Upper lobe of left lung (tissue), 6 donors: ENCODE results near the gene ITGB1BP2. TPM values are rescaled to one million over a fixed set of nuclear protein-coding genes. Genes with fewer than 3 reads are reported as not detected.
"Not testable (repeated sequence)": the region's sequence is repeated elsewhere in the genome, so short reads cannot be mapped to it uniquely, and the experiment has no call there.

Experiments
- ATAC-seq, 2 donors: fragments of 200-7000 bp; cut with Tn5 transposase; one replicate each; pipeline ENCODE4 v1.9.1; 2022; ENCODE audit warnings: mild to moderate bottlenecking in 2 of 2, moderate library complexity in 2 of 2; ENCODE audit not compliant: low FRiP score in 2 of 2
- DNase-seq, 2 donors: peaks; one replicate each; pipeline ENCODE4 v3.0.0-alpha.2; 2019 to 2020
- H3K27ac ChIP-seq, 4 donors: fragments of 200-600 bp; sonication (generic); one replicate each; pipeline ENCODE4 v1.5.1; 2016 to 2019
- H3K27me3 ChIP-seq, 4 donors: fragments of 200-600 bp; sonication (generic); one replicate each; pipeline ENCODE4 v1.5.1; 2017 to 2019
- H3K36me3 ChIP-seq, 4 donors: fragments of 200-600 bp; sonication (generic); one replicate each; pipeline ENCODE4 v1.5.1; 2016 to 2019
- H3K4me1 ChIP-seq, 4 donors: fragments of 200-600 bp; sonication (generic); one replicate each; pipeline ENCODE4 v1.5.1; 2018 to 2019
- H3K4me3 ChIP-seq, 4 donors: fragments of 200-600 bp; sonication (generic); one replicate each; pipeline ENCODE4 v1.5.1; 2017 to 2019; ENCODE audit warnings: mild to moderate bottlenecking in 2 of 4, moderate library complexity in 1 of 4
- H3K9me3 ChIP-seq, 4 donors: fragments of 200-600 bp; sonication (generic); one replicate each; pipeline ENCODE4 v1.5.1; 2018 to 2019
- CTCF ChIP-seq, 6 experiments: fragments of 450-650 bp in 4 of 6; fragments of 200-600 bp in 2 of 6; sonication (generic) in 2 of 6; IDR thresholded peaks; one replicate each; pipeline ENCODE4 v1.5.1; 2016 to 2019; ENCODE audit warnings: antibody characterized with exemption in 6 of 6
- EP300 ChIP-seq, 4 donors: sonication (generic); formaldehyde crosslinking; IDR thresholded peaks; one replicate each; pipeline ENCODE4 v1.5.1; 2017; ENCODE audit warnings: antibody characterized with exemption in 4 of 4, control low read depth in 2 of 4
- POLR2A ChIP-seq, 4 donors: fragments of 450-650 bp; IDR thresholded peaks; one replicate each; pipeline ENCODE4 v1.5.1; 2016 to 2017; ENCODE audit warnings: antibody characterized with exemption in 4 of 4, mild to moderate bottlenecking in 2 of 4
- POLR2AphosphoS5 ChIP-seq, 2 donors: sonication (generic); formaldehyde crosslinking; IDR thresholded peaks; one replicate each; pipeline ENCODE4 v1.5.1; 2017; ENCODE audit warnings: antibody characterized with exemption in 2 of 2
- WGBS, 2 donors: methylation state at CpG; one replicate each; pipeline ENCODE4 v1.1.5; 2017 to 2018; 5-methylcytosine and 5-hydroxymethylcytosine counted together
- total RNA-seq, 6 donors: library from RNA; depleted of rRNA in 4 of 6; stranded (reverse); fragments of >200 nt in 4 of 6; gene quantifications; one replicate each; pipeline versions ENCODE4 v1.1.0 to v1.2.1, GENCODE V29; 2016 to 2021
- donor health status: DM: no; HTN: no; CAD: no; lungs with moderate emphysema.
- donor health status: DM: no; HTN: yes; CAD: no; lungs with severe emphysema.

The ITGB1BP2 gene
- total RNA-seq, 6 donors from 2014 or later, result 0.67 to 3.2 (median 1.6) TPM; not detected in 1

GRCh38 chrX:71256051-71256450 is 45.5 kb upstream of the ITGB1BP2 start:
- Histone ChIP-seq H3K4me1 (peaks cover 4 to 12% (median 10%) of the 10 kb centered on the region in 4 donors), H3K4me3 (no peak overlapping the region), H3K27ac (peak overlapping the region in 2 of 4 donors; percentile 89 to 90), H3K27me3 (peaks cover 0 to 7% (median 0%) of the 10 kb centered on the region in 4 donors), H3K9me3 (no peaks in the 10 kb centered on the region), H3K36me3 (no peaks in the 10 kb centered on the region)
- TF ChIP-seq EP300 (IDR thresholded peaks at IDR 0.05) (no peak), CTCF (IDR thresholded peaks at IDR 0.05) (no peak), POLR2AphosphoS5 (IDR thresholded peaks at IDR 0.05) (no peak), POLR2A (IDR thresholded peaks at IDR 0.05) (no peak)
- WGBS, 2 donors, result 73 to 88% methylated on average over 5 to 6 of the region's 6 CpGs
- DNase-seq, result no peak
- no peak for ATAC-seq

GRCh38 chrX:71256856-71257255 is 44.7 kb upstream of the ITGB1BP2 start:
- TF ChIP-seq CTCF (IDR thresholded peaks at IDR 0.05) (no peak), EP300 (IDR thresholded peaks at IDR 0.05) (no peak), POLR2AphosphoS5 (IDR thresholded peaks at IDR 0.05) (no peak), POLR2A (IDR thresholded peaks at IDR 0.05) (no peak)
- no peak for DNase-seq
- WGBS, 2 donors, result 93 to 97% methylated on average over 4 of the region's 4 CpGs

GRCh38 chrX:71268624-71269023 is 32.9 kb upstream of the ITGB1BP2 start:
- DNase-seq, H3K4me1 ChIP-seq, H3K27ac ChIP-seq, H3K36me3 ChIP-seq, H3K4me3 ChIP-seq, H3K27me3 ChIP-seq, ATAC-seq: not testable (repeated sequence)
- peaks cover 0 to 16% (median 0%) of the 10 kb centered on the region in 4 donors for H3K9me3 ChIP-seq

More at GRCh38 chrX:71256856-71257255, 44.7 kb upstream of the ITGB1BP2 start:
- peaks cover 0 to 7% (median 0%) of the 10 kb centered on the region in 4 donors for H3K27me3 ChIP-seq
- no peaks in the 10 kb centered on the region for H3K36me3 ChIP-seq
- peaks cover 4 to 10% (median 8%) of the 10 kb centered on the region in 4 donors for H3K4me1 ChIP-seq
- no peaks in the 10 kb centered on the region for H3K9me3 ChIP-seq
- no peak overlapping the region for H3K4me3 ChIP-seq
- ATAC-seq, result no peak
- no peak overlapping the region for H3K27ac ChIP-seq

GRCh38 chrX:71269801-71270395 is 31.7 kb upstream of the ITGB1BP2 start:
- H3K4me1 ChIP-seq, result no peaks in the 10 kb centered on the region
- 90% methylated on average over 18 of the region's 19 CpGs; no CpG with 5 or more reads in 1 of the 2 donors for WGBS, 2 donors
- no peak for DNase-seq

GRCh38 chrX:71272313-71272712 is 29.2 kb upstream of the ITGB1BP2 start:
- H3K4me3 ChIP-seq, H3K27me3 ChIP-seq, H3K27ac ChIP-seq, H3K36me3 ChIP-seq, H3K4me1 ChIP-seq, ATAC-seq, DNase-seq: not testable (repeated sequence)
- WGBS, 2 donors, result 80 to 96% methylated on average over 2 of the region's 2 CpGs
- peaks cover 0 to 16% (median 0%) of the 10 kb centered on the region in 4 donors for H3K9me3 ChIP-seq

More at GRCh38 chrX:71269801-71270395, 31.7 kb upstream of the ITGB1BP2 start:
- TF ChIP-seq EP300 (IDR thresholded peaks at IDR 0.05) (no peak), POLR2AphosphoS5 (IDR thresholded peaks at IDR 0.05) (no peak), CTCF (IDR thresholded peaks at IDR 0.05) (no peak), POLR2A (IDR thresholded peaks at IDR 0.05) (no peak)
- peaks cover 0 to 16% (median 0%) of the 10 kb centered on the region in 4 donors for H3K9me3 ChIP-seq
- no peaks in the 10 kb centered on the region for H3K27me3 ChIP-seq
- no peak overlapping the region for H3K4me3 ChIP-seq
- H3K27ac ChIP-seq, result no peak overlapping the region
- H3K36me3 ChIP-seq, result no peaks in the 10 kb centered on the region
- ATAC-seq, result no peak

- H3K36me3 ChIP-seq, H3K27me3 ChIP-seq, DNase-seq, H3K27ac ChIP-seq, H3K4me3 ChIP-seq, ATAC-seq, H3K4me1 ChIP-seq: not testable (repeated sequence)
- peaks cover 0 to 12% (median 0%) of the 10 kb centered on the region in 4 donors for H3K9me3 ChIP-seq
- 90 to 100% methylated on average over 8 to 11 of the region's 11 CpGs for WGBS, 2 donors
These were observed 20.2 kb upstream of the ITGB1BP2 start for GRCh38 chrX:71281300-71281699.
